GM21576 (cell line): ENCODE results near the gene EPHB1.

ENCODE experiments used
- ATAC-seq: cut with Tn5 transposase; IDR thresholded peaks from one replicate; pipeline ENCODE4 v1.9.1; 2021; ENCODE audit warnings: mild to moderate bottlenecking, moderate library complexity; ENCODE audit not compliant: unreplicated experiment

EPHB1 gene

DNA sequence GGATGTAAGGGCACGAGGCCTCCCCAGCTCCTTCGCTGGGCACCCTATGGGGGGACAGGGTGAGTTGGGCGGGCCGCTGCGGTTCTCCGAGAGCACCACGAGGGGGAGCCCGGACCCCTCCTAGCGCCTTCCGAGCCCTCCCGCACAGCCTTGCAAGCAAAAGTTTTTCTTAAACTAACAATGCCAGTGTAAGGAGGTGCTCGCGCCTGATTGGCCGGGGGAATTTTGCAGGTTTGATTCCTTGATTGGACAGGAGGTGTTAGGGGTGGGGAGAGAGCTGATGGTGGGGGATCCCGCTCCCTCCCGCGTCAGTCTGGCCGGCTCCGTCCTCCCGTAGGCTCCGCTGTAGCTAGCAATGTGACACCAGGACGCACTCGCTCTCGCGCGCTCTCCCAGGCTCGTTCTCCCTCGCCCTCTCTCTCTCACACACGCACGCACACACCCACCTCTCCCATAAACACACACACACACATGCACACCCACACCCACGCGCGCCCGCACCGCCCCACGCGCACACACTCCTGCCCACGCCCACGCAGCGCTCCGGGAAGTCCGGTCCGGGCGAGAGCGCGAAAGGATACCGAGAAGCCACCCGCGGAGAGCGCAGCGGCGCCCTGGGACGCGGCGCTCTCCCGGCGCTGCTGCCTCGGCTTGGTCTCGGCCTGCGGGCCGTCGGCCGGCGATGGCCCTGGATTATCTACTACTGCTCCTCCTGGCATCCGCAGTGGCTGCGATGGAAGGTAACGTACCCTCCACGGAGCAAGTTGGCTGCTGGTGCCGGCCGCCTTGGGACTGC lies at the start of gene EPHB1:
Gene EPHB1, plus strand, starts transcription at position 311 of the 796 bp plus-strand sequence.
- ATAC-seq = peak; percentile 87

DNA sequence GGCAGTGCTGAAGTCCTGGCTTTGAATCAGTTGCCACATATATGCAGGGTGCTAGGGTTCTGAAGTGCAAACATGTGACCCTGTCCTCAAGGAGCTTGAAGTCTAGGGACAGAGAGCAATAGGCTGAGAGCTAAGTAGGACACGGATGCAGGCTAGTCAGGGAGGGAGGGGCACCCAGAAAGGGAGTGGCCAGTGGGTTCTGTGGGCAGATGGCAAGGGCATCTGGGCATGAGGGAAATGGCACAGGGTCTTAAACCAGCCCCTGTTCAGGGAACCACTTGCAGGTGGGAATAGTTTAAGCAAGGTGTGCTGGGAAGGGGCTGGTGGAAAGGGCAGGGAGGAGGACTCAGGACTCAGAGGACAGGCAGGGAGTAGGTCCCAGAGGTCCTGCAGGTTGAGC lies 46.4 kb upstream of the EPHB1 start:
- no peak for ATAC-seq

GRCh38 chr3:134749174-134749573 lies 45.9 kb upstream of the EPHB1 start:
- no peak for ATAC-seq

GRCh38 chr3:134749802-134750553 lies 45.1 kb upstream of the EPHB1 start:
- no peak for ATAC-seq

GRCh38 chr3:134751831-134752230 lies 43.2 kb upstream of the EPHB1 start:
- ATAC-seq = no peak

DNA sequence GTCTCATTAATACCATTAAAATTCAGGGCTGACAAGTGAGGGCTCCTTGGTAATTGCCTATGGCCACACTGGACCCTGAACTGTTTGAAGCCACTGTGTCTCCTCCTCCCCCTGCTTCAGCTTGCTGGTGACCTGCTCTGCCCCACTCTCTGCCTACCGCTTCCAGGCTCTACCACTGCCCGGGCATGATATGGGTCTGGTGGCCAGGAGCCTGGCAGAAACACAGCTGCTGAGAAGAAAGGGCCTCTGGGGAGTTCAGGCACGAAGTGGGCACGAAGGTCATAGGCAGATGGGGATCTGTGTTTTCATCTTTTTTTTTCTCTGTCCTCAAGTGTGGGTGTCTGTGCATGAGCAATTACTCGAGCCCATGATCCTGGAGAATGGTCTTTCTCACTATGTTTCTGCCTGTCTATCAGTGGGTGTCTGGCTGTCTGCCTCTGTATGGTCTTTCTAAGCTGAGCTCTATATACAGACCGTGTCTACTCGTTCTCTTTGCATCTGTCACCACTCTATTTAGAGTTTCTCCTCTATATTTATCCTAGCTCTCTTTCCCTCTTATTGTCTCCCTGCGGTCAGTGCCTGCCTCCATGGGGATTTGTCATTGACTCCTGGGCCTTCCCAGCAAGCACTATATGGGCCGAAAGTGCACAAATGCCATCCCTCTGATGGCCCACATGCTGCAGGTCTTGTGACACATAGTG lies 42.1 kb upstream of the EPHB1 start:
- ATAC-seq = no peak

- no peak for ATAC-seq
Measured at GRCh38 chr3:134753999-134754742, 40.9 kb upstream of the EPHB1 start.

GRCh38 chr3:134754768-134755559 lies 40.1 kb upstream of the EPHB1 start:
- peak; percentile 58 for ATAC-seq

- no peak for ATAC-seq
Measured at GRCh38 chr3:134755821-134756220, 39.2 kb upstream of the EPHB1 start.

DNA sequence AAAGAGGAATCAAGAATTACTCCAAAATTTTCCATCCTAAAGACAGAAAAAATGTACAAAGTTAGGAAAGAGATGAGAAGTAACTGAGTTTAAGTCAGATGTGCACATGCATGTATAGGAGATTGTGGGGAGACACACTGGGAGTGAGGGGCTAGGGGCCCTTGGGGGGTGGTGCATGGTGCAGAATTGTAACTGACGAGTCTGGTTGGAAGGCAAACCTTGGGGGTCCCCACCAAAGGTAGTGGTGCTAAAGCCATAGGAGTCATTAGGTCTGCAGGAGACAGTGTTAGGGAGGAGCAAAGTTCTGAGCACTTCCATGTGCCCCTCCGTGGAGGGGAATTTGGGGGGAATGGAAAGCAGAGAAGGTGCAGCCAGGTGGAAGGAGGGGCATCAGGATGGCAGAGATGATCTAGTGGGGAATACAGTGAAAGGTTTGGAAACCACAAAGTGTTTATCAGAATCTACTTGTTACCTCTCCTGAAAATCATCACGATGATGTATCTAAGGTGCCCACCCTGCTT lies 37.5 kb upstream of the EPHB1 start:
- no peak for ATAC-seq

- ATAC-seq = no peak
Measured at GRCh38 chr3:134761213-134761612, 33.8 kb upstream of the EPHB1 start.

- ATAC-seq = no peak
Measured at GRCh38 chr3:134762016-134762415, 33.0 kb upstream of the EPHB1 start.

DNA sequence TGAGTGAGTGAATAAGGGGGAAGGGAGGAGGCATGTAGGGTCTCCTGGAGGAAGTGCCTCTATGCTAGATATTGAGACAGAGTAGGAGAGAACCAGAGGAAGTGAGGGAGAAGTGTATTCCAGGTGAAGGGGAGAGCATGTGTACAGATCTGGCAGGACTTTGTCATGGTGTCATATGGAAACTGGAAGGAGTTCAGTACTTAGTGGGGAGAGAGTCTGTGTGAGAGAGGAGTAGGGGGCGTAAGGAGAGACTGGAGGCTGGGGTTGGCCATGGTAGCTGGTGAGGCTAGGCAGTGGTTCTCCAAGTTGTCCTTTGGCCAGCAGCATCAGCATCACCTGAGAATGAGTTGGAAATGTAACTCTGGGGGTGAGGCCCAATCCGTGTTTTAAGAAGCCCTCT lies 29.6 kb upstream of the EPHB1 start:
- ATAC-seq = no peak

DNA sequence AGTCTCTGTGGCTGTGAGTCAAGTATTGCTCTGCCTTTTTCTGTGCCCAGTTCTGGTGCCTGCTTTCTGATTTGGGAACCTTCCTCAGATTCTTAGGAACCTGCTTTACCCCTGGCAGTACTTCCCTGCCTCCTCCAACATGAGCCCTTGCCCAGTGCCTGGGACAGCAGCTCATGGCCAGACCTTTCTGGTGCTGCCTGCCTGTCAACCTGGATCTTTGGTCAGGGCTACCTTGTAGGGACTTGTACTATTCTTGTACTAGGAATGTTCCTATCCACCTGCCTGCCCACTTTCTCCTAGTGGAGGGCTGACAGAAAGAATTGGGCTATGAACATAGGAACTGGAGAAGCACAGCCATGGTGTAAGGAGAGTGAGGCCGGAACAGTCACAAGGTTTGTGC lies 28.8 kb upstream of the EPHB1 start:
- ATAC-seq = no peak

- no peak for ATAC-seq
Measured at GRCh38 chr3:134768116-134768515, 26.9 kb upstream of the EPHB1 start.

GRCh38 chr3:134768837-134769236 lies 26.2 kb upstream of the EPHB1 start:
- ATAC-seq = no peak

GRCh38 chr3:134769287-134769868 lies 25.7 kb upstream of the EPHB1 start:
- ATAC-seq = no peak

DNA sequence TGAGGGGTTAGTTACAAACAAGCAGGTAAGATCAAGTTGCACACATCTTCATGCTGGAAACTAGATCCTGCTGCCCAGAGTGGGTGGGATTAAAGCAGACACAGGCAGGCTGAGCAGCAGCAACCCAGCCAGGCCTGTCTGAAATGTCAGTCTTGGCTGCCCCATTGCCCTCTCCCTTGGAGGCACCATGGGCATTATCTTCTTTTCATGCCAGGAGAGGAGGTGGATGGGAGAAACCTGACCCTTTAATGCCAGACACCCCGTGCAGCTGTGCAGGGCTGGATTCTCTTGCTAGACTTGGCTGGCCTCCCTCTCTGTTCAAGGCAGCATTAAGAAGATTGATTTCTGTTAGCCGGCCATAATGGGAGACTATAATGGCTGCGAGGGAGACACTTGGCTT lies 23.0 kb upstream of the EPHB1 start:
- ATAC-seq = no peak

DNA sequence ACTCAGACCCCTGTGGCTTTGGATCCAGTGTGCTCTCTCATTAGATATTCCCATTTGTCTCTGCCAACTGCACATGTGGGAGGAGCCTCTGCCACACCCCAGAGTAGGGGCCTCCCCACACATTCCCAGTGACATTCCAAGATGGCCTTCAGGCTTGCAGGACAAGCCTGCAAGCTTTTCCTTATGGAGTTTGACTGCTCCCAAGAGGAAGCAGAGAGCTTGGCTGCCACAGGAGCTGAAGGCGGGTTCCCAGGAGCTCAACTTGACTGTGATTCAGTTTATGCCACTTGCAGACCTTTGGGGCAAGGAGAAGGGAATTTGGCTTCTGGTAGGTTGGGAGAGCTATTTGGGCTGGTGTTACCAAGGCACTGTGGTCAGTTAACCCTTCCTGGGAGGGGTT lies 22.5 kb upstream of the EPHB1 start:
- no peak for ATAC-seq

DNA sequence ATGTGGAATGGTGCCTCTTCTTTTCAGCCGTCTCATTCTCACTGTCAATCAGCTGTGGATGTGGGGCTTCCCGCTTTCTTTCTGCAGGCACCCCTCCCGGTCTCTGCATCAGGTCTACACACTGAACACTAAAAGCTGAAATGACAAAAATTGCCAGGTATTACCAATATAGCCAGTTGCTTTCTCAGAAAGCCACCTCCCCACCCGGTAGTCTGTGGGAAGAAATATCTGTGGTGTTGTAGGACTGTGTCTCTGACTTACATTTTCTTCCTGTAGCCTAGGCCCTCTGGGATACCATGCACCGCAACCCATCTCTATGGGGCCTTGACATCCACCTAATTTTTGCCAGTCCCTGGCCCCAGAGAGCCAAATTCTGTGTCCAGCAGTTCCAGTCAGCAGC lies 19.2 kb upstream of the EPHB1 start:
- ATAC-seq = no peak
